GM10847 (cell line): ENCODE measurements around the gene CCNI2.
A peak's percentile ranks its signal among the peaks of the same experiment; 100 is the strongest.

Experiments
- POLR2A ChIP-seq: IDR thresholded peaks from 2 replicates; pipeline ENCODE4 v1.6.1; 2011; ENCODE audit not compliant: insufficient read length; ENCODE audit errors: extremely low read depth

Gene CCNI2

GRCh38 chr5:132746954-132747615 lies at the start of gene CCNI2:
TSS of gene CCNI2 (plus strand) at chr5:132747426. CDS start at chr5:132747496, 70 bp downstream.
- no peak for TF ChIP-seq POLR2A

DNA sequence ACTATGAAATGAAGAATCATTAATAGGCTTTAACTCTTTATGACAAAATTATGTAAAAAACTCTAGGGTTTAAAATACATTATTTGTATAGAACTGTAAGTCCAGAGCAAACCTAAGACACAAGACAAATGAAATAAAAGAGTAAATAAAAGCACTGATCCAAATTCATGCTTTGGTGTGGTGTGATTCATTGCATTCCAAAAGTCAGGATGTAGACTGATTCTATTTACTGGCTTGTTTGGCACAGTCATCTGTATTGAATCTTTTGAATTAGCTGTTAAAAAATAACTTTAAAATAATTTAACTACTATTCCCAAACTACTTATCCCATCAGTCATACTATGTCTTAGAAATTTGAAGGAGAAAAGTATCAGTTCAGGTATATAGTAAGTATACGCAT lies 42.4 kb upstream of the CCNI2 start:
- TF ChIP-seq POLR2A, result no peak

GRCh38 chr5:132708645-132709044 lies 38.6 kb upstream of the CCNI2 start:
- no peak for TF ChIP-seq POLR2A

- no peak for TF ChIP-seq POLR2A
Measured at GRCh38 chr5:132714456-132715307, 32.5 kb upstream of the CCNI2 start.

DNA sequence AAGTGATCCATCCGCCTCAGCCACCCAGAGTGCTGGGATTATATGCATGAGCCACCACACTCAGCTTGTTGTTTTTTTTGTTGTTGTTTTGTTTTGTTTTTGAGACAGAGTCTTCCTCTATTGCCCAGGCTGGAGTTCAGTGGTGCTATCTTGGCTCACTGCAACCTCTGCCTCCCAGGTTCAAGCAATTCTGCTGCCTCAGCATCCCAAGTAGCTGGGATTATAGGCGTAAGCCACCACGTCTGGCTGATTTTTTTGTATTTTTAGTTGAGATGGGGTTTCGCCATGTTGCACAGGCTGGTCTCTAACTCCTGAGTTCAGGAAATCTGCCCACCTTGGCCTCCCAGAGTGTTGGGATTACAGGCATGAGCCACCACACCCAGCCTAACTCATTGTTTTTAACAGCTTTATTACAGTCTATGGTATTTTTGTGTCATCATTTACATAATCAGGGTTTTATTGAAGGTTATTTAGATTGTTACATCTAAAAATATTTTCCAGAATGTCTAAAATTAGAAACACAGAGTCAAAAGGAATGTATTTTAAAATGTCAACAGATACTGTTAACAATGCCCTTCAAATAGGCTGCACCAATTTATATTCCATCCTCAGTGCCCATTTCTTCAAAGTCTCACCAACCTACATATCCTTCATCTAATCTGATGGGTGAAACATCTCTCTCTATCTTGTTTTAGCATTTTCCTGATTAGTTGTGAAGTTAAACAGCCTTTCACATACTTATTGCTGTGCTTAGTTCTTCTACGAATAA lies 28.5 kb upstream of the CCNI2 start:
- no peak for TF ChIP-seq POLR2A

DNA sequence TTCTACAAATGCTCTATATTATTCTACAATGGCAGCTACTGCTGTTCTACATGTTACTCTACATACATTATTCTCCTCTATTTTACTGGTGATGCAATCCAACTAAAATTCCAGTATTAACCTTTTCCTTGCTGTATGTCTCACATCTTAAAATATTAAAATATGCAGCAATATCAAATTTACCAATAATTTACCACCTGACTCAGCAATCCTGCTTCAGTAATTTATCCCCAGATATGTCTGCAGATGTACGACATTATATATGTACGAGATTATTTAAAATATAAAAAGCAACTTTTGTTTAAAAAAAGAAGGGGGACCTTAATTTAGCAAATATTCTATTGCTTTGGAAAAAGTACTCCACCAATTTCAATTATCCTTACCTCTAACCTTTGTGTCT lies 21.5 kb upstream of the CCNI2 start:
- no peak for TF ChIP-seq POLR2A

DNA sequence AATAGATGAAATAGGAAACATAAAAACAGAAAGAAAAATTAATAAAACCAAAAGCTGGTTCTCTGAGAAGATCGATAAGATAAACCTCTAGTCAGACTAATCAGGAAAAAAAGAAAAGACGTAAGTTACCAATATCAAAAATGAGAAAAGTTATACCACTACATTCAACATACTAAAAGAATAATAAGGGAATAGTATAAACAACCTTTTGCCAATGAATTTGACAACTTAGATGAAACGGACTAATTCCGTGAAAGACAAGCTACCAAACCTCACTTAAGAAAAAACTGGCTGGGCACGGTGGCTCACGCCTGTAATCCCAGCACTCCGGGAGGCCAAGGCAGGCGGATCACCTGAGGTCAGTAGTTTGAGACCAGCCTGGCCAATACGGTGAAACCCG lies 17.3 kb upstream of the CCNI2 start:
- no peak for TF ChIP-seq POLR2A

DNA sequence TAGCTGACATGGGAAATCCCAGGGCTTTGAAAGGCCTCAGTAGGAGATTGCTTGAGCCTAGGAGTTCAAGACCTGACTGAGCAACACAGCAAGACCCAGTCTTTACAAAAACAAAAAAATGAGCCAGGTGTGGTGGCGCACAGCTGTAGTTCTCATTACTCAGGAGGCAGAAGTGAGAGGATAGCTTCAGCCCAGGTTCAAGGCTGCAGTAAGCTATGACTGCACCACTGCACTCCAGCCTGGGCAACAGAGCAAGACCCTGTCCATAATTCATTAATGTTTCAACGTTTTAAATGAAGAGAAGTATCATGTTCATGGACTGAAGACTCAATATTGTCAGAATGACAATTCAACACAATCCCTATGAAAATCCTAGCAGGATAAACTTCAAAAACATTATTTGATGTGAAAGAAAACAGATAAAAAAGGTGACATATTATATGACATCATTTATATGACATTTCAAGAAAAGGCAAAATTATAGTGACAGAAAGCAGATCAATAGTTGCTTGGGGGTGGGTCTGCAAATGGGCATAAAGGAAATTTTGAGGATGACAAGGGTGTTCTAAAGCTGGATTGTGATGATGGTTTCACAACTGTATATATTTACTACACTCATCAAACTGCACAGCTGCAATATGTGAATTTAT lies 13.6 kb upstream of the CCNI2 start:
- no peak for TF ChIP-seq POLR2A

DNA sequence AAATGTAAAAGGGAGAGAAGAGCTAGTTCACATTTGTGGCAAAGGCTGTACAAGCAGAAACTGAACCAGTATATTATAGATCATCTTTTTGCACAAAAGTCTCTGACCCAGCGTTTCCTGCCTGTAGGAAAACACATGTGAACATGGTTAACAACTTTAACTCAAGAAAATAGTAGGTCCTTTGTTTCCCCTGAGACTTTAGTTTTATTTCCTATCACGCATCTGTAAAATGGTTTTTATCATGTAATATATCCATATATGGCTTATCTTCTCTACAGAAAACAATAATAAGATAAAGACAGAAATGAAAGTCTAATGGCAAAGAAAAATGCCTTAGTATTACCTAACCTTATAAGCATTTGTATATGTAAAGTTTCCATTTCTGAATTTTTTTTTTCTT lies 12.5 kb upstream of the CCNI2 start:
- no peak for TF ChIP-seq POLR2A

DNA sequence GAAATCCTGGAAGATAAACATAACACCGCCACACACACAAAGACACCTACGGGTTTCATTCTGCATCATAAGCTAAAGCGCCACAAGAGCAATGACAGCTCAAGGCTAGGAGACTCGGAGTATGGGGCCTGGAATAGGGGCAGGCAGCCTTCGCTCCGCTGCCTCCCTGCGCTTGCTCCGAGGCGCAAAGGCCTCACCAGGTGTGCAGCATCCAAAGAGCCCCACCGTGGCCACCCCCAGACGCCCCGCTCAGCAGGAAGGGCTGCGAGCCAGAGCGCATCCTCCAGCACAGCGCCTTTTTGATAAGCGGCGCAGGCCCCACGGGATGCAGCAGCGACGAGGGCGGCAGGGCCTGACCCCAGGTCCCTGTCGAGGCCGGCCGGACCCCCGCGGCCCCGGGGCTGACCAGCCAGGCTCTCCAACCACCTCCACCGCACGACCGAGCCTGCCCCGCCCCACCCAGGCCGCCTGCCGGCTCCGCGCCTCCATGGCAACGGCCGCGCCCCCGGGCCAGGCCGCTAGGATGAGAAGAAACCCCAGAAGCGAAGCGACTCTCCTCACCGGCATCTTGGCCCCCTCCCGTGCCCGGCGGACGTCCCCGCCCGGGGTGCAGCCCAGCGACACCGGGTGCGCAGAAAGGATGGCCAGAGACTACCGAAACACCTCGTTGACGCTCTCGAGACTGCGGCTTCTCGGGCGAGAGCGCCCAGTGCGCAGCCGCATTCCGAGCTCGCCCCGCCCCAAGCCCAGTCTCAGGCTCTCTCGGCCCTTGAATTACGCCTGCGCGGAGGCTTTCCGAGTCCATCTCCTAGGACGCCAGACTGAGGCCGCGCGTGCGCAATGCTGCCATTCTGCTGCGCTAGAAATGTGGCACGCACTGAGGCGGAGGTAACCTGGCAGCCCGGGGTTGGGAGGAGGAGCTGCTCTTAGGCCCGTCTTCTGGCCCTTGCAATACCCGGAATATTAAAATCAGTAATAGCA lies 10.1 kb upstream of the CCNI2 start, which contains the start of gene KIF3A:
TSS of gene KIF3A (minus strand) at position 694 of the 981 bp plus-strand sequence. CDS start at position 567, 127 bp downstream.
- peak; percentile 71 for TF ChIP-seq POLR2A

- no peak for TF ChIP-seq POLR2A
Measured at GRCh38 chr5:132737982-132738681, 9.1 kb upstream of the CCNI2 start.

- no peak for TF ChIP-seq POLR2A
Measured at GRCh38 chr5:132739232-132739631, 8.0 kb upstream of the CCNI2 start.

GRCh38 chr5:132742158-132742557 lies 5.1 kb upstream of the CCNI2 start:
- no peak for TF ChIP-seq POLR2A
